Right forelimb (tissue), 1 donor: ENCODE results near the gene MAFG.
A peak's percentile ranks its signal among the peaks of the same experiment; 100 is the strongest.
"Not testable (repeated sequence)": the region's sequence is repeated elsewhere in the genome, so short reads cannot be mapped to it uniquely, and the experiment has no call there.

Source experiments
- DNase-seq: peaks from one replicate; pipeline ENCODE4 v3.0.0-alpha.2; 2018

Gene MAFG

GRCh38 chr17:81921996-81922565 is 5.5 kb downstream of the MAFG start:
- no peak for DNase-seq

GRCh38 chr17:81921537-81921862 is 6.0 kb downstream of the MAFG start:
- DNase-seq: no peak

GRCh38 chr17:81920612-81921536 is 6.7 kb downstream of the MAFG start:
- DNase-seq: no peak

- DNase-seq: no peak
These were observed 8.5 kb downstream of the MAFG start for GRCh38 chr17:81918832-81919545.

GRCh38 chr17:81918333-81918669 is 9.2 kb downstream of the MAFG start:
- not testable (repeated sequence) for DNase-seq

- DNase-seq: peak; percentile 92
These were observed 9.8 kb downstream of the MAFG start, which contains the start of gene SIRT7 for GRCh38 chr17:81917565-81918332. TSS of gene SIRT7 (minus strand) at chr17:81918176. CDS start at chr17:81918131, 45 bp downstream.

- DNase-seq: no peak
These were observed 11.1 kb downstream of the MAFG start for GRCh38 chr17:81916234-81917001.

- DNase-seq: no peak
These were observed 12.2 kb downstream of the MAFG start for GRCh38 chr17:81915331-81915730.

- no peak for DNase-seq
These were observed 13.3 kb downstream of the MAFG start for GRCh38 chr17:81914103-81914850.

GRCh38 chr17:81913394-81914102 is 14.0 kb downstream of the MAFG start:
- no peak for DNase-seq

GRCh38 chr17:81912441-81913309 is 14.9 kb downstream of the MAFG start:
- DNase-seq: no peak

GRCh38 chr17:81911969-81912368 is 15.6 kb downstream of the MAFG start:
- no peak for DNase-seq

- DNase-seq: peak; percentile 92
These were observed 16.1 kb downstream of the MAFG start, which contains the start of gene PCYT2 for GRCh38 chr17:81911277-81911961. TSS of gene PCYT2 (minus strand) at chr17:81911399. CDS start at chr17:81911355, 44 bp downstream.

GRCh38 chr17:81910840-81911276 is 16.7 kb downstream of the MAFG start:
- no peak for DNase-seq

- DNase-seq: no peak
These were observed 17.3 kb downstream of the MAFG start for GRCh38 chr17:81909966-81910839.

- no peak for DNase-seq
These were observed 18.3 kb downstream of the MAFG start for GRCh38 chr17:81909231-81909630.

GRCh38 chr17:81908793-81909192 is 18.7 kb downstream of the MAFG start:
- DNase-seq: no peak
